Activated CD4-positive, CD25-positive, alpha-beta regulatory T cell (primary cell): ENCODE results near the gene CEP95.

Experiments
- DNase-seq, 4 experiments: peaks; one replicate each; lab custom pipeline; 2025; lab: John Stamatoyannopoulos, UW

CEP95 gene

DNA sequence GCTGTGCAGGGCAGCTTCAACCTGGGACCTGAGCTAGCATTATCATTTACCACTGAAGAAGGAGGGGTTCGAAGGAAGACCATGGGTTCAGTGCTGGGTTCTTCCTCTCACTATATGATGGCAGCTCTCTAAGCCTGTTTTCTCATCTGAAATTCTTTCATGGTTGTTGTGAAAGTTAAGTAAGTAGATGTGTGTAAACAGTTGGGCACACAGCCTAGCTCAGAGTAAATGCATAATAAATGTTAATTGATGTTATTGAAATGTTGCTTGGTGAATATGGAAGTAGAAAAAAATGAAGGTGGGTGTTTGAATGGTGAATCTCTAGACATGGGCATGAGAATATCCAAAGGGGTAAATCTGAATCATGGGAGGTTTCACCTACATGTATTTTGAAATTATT is 9.1 kb downstream of the CEP95 start:
- no peak for DNase-seq

DNA sequence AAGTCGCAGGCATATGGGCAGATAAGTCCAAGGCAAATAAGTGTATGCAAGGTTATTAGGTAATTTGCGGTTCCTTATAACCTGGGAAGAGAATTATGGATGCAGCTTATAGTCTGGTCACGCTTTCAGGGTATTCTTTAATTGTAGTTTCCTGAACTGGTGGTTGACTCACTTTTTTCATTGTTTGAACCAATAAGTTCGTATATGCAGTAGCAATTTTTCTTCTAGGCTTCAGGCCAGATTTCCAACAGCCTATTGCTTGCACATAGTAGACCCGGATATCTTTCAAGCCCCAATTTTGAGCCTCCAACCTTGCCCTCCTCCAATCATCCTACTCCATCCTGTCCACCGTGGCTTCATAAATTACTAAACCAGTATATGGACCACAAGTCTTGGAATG is 12.8 kb downstream of the CEP95 start:
- DNase-seq = no peak

DNA sequence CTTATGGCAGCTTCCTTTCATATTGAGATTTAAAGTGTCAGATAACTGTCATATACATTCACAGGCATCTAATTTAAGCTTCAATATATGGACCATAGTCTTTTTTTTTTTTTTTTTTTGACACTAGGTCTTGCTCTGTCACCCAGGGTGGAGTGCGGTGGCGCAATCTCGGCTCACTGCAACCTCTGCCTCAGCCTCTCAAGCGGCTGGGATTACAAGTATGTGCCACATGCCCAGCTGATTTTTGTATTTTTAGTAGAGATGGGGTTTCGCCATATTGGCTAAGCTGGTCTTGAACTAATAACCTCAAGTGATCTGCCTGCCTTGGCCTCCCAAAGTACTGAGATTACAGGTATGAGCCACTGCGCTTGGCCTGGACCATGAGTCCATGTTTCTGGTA is 13.6 kb downstream of the CEP95 start:
- DNase-seq = no peak

DNA sequence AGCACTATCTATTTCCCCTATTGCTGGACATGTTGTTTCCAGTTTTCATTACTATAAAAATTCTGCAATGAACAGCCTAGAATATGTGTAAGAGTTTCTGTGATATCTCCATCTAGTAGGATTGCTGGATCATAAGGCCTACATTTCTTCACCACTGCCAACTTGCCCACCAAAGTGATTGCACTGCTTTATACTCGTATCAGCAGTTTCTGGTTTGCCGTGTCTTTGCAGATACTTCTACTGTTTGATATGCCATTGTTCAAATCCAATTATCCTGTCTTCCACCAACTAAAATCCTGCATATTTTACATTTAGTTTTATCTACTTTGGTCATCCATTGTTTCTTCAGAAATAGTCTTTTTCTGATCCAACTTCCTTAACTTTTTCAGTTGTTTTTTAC is 21.1 kb downstream of the CEP95 start:
- no peak for DNase-seq

DNA sequence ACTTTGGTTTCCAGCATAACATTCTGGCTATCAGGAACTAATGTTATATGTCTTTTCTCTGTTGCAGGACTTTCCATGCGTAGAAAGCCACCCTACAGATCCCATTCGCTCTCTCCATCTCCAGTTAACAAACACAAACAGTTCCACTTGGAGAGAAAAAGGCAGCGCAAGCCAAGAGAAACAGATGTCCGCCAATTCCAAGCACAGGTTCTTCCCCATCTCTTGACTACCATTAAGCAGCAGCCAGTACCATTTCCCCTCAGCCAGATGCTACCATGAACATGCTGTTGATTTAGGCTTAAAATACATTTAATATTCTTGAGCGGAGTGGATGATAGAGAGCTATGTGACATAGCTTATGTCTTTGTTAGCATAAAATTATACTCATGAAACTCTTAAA is 22.4 kb downstream of the CEP95 start:
- no peak for DNase-seq

DNA sequence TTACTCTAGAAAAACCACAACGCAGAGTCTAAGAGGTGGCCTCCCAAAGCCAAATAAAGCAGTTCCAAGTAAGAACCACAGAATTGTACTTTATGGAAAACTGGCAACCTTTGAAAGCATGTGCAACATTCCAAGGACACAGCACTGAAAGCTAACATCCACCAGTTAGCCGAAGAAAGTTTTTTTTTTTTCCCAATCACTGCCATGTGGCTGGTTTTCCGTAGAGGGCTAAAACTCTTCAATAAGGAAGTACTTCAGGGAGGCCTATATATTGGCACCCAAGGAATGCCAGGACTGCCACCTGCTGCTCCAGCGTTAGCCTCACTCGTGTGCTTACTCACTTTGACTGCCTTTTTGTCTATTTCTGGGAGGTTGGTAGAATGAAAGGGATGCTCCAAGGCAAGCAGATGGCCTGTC is 25.2 kb downstream of the CEP95 start:
- no peak for DNase-seq

DNA sequence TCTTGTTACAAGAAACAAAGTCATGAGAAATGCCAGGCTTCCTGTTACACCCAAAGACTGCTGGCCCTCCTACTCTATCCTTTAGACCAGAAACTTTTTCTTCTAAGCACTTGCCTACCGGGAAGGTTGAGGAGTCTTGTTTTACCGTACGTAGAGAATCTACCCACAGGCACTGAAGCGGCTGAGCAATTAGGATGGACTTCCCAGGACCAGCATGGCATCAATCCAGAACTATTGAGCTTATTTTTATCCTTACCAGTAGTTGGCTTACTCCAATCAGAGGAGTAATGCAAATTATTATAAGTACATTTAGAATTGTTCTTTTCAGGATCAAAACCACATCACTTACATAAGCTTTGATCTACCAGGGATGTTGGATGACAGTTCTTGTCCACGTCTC is 25.6 kb downstream of the CEP95 start:
- DNase-seq = no peak

DNA sequence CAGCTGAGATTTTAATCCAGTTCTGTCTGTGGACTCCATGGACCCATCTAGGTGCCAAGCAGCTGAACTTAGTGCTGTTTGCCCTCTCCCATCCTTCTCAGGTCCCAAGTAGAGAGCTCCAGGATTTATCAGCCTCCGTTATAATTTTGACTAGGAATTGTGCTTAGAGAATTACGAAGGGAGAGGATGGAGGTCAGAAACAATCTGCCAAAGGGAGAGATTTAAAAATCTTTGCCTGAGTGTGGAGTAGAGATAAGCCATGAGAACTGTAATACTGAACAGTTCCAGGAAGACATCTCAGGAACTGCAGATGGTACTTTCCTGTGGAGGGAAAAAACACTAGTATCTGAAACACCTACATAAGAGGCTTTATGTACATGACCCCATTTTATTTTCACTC is 27.0 kb downstream of the CEP95 start:
- no peak for DNase-seq

DNA sequence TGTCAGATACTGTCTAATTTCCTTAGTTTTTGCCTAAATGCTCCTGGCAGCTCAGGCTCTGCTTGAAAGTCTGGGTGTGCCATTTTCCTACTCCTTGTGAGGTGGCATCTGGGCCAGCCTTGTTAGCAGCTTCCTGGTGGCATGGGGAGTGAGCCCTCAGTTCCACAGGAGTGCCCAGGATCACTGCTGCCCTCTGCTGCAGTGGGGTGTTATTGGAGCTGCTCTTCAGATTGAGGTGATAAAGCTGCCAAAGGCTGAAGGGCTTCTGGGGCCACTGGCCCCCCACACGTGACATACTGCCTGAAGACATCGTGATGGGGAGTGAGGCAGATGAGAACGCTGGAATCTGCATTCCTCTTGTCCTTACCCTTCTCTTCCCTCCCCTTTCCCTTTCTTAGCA is 27.4 kb downstream of the CEP95 start:
- DNase-seq = no peak

DNA sequence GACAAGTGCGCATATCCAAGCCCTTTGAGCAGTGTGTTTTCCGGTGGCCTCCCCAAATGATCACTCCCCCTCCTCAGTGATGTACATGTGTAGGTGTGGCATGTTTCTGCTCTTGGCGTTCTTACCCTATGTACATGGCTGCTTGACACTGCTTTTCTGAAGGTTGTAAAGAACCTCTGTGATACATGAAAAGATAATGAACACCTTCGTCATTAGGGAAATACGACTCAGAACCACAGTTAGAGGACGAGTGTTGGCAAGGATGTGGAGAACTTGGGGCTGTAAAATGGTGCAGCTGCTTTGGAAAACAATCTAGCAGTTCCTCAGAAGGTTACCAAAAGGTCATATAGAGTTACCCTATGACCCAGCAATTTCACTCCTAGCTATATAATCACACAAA is 28.6 kb downstream of the CEP95 start:
- no peak for DNase-seq

DNA sequence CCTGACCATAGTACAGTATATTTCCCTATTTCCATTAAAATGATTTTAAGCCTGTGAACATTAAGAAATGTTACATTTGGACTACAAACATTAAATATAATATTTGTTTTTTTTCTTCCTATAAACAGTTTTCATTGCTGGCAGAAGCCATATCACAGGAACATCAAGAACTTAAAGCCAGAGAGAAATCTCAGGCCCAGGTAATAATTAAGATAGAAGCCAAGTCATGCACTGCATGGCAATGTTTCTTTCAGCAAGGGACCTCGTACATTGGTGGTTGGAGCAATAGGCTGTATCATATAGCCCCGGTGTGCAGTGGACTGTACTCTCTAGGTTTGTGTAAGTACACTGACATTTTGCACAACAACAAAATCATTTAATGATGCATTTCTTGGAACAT is 30.1 kb downstream of the CEP95 start:
- DNase-seq = no peak

DNA sequence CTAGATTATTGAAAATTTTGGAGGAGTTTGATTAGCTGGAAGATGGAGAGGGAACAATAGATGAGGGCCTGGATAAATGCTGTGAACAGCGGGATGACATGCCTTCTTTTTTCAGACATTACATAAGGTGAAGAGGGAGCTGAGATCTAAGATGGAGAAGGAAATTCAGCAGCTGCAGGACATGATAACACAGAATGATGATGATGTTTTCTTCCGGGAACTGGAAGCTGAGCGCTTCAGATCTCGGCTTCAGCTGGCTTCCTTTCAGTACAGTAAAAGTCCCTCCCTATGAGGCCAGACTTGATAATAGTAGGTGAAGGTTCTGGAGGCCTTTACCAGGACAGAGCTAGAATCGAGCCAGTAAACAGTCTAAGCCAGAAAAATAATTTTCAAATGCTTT is 30.7 kb downstream of the CEP95 start:
- DNase-seq = no peak

DNA sequence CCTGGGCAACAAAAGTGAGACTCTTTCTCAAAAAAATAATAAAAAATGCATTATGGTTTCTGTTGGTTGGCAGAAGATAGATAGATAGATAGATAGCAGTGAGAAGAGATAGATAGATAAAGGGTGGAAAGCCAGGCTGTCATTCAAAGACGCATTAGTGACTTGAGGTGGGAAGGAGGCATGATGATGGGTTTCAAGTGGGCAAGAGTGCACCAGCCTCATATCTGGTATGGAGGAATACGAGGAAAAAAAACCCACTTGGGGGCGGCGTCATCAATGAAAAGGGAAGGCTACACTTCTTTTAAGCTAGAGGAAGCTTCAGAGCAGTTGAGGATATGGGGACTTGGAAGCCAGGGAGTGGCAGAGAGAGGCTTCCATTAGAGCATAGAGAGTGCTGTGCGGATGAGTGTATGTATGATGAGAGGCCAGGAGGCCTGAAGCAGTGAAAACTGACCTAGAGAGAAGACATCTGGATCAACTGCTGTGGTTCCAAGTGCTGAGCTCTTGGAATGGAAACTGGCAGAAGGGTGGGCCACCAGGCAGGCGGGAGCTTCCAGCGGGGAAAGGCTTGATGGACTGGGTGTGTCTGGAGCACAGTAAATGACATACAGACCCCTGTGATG is 31.8 kb downstream of the CEP95 start:
- DNase-seq = no peak

DNA sequence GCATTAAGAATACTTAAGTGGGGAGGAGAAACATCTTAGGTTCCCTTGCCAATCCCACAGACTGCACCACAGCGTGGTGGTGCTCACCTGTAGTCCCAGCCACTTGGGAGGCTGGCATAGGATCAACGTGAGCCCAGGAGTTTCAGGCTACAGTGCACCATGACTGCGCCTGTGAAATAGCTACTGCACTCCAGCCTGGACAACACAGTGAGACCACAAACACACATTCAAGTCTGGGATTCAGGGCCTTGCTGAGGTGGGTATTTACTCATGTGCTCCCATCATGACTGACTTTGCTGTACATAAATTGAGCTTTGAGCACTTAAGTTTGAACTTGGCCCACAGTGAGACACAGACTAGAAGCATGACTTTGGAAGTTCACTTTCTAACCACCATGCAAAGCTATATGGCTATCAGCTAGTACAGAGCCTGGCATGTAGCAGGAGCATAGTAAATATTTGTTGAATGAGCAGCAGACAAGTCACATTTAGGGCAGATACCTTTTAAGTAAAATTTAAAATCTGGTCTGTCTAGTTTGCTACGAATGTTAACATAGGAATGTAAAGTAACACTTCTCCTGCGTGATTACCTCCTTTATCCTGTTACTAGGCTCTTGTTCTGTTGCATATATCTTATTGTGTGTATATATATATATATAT is 33.5 kb downstream of the CEP95 start:
- no peak for DNase-seq

DNA sequence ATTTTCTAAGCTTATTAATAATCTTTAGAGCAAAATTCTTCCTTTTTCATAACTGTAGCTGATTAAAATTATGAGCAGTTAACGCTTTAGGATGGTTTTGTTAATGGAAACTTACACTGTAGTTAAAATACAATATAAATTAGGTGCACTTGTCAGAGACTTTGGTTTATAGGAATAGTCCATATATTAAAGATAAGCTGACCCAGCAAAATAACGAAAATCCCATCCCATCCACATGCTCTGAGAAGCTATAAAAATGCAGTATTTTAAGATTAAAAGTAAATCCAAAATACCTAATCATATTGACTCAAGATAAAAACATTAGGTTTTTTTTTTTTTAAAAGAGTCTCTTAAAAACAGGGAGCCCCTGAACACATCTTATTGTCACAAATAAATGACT is 38.0 kb downstream of the CEP95 start:
- no peak for DNase-seq

DNA sequence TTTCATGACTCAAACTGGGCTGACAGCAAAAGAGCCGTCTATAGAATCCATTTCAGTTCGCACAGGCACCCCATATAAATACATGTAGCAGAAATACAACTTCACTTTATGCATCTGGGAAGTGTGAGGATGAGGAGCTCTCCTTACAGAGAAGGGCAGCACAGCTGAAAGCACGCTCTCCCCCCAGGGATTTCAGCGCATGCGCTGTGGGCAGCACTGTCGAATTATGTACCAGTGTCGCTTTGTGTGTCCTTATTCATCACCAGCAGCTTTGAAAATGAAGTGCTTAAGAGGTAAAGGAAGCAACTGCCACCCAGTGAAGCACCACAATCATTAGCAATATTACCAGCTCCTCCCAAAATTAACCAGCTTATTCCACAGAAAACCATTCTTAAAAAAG is 39.9 kb downstream of the CEP95 start:
- DNase-seq = no peak

DNA sequence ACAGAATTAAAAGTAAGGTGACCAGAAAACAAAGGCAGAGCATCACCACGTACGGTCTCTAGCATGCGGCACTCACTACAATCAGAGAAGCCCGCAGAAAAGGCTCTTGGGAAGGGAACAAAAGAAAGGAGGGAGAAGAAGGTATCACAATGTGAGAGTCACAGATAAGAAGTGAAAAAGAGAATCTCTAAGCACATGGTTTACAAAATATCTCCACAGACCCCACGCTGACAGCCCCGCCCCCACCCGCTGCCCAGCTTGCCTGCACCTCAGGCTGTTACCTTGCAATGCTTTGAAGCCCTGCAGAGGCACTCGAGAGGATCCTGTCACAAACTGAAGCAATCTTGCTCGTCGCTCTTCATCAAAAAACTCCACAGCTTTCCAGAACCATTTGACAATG is 40.5 kb downstream of the CEP95 start:
- no peak for DNase-seq

DNA sequence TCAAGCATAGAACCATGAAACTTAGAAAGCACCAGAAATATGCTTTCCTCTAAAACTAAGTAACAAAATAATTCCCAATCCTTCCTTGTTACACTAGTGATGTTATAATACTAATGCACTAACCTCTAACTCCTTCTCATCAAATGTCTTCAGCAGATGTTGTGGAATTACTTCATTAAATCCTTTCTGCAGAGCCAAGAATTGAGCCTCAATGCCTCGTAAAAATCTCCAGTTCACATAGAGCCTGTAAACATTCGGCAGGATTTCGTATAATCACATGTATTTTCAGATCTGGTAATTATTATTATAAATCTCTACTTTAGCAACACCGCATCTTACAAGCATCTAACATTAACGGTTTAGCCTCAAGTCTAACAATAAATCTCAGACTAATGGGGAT is 44.7 kb downstream of the CEP95 start:
- no peak for DNase-seq

DNA sequence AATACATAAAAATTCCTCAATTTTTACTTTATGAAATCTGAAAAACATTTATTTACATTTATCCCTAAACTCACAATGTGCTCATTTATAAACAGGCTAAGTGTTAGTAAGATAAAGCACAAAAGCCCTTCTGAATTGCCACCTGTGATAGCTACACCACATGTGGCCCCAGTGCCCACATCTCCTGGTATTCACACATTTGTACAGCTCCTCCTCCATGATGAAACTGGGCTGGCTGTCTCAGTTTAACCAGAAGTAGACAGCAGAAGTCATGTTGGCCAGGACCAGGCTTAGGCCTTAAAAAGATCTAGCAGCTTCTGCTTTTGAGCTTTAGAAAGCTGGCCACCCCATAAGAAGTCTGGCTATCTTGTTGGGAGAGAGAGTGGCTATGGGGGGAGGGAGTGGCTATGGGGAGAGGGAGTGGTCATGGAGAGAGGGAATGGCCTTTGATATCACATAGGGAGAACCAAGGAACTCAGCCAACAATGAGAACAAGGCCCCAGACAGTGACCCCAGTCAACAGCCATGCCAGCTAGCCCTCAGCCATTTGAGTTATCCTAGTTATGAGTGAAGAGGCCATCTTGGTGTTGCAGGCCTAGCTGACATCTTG is 47.4 kb downstream of the CEP95 start:
- no peak for DNase-seq

DNA sequence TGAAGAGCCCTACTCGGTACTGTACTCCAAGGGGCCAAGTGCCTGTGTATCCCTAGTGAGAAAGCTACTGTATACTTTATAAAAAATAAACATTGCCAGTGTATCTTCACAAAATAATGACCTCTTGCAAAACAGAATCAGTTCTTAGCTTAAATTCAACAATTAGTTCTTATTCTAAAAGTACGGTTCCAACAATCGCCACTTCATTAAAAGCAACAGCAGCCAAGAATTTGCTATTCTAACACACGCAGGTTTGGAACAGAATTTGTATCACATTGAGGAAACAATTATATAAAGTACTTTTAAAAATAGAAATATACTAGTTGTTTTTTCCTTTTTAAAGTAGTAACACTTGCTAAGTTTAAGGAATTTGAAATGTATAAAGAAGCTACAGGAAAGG is 48.5 kb downstream of the CEP95 start:
- no peak for DNase-seq

DNA sequence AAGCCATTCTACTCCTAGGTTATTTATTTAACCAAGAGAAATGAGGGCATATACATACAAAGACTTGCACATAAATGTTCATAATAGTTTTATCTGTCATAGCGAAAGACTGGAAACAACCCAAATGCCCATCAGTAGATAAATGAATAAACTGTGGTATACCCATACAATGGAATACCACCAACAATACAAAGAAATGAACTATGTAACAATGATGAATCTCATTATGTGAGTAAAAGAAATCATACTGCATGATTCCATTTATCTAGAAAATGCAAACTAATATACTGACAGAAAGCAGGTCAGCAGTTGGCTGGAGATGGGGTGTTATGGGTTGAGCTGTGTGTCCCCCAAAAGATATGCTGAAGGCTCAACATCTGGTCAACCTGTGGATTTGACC is 57.3 kb downstream of the CEP95 start:
- DNase-seq = no peak

DNA sequence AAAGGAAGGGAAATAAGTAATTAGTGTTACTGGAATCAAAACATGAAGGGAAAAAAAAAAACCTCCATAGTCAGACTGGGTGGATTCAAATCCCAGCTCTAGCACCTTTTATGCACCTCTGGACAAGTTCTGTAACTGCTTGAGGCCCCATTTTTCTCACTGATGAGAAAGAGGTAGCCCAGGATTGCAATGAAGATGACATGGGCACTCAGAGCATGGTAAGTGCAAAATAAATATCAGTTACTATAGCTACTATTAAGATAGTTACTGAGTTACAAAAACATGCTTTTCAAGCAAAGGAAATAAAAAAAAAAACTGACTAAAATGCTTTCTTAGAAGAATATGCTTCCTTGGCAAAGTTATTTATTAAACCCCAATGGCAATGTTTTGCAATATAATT is 58.8 kb downstream of the CEP95 start:
- no peak for DNase-seq

DNA sequence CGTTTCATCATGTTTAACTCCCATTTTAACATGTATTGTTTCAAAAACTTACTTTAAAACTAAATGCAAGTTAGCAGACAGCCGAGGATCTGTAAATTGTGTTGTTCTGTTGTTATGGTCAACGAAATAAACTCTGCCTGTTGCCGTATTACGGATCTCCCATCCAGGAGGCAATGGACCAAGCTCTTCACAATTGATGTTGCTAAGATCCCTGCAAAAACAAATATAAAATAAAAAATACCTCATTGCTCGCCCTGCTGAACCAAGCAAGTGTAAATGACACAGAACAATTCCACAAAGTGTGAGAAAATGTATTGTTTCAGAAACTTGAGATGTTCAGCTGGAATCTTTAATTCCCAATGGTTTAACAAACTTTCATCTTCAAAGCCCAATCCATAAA is 65.0 kb downstream of the CEP95 start:
- no peak for DNase-seq

DNA sequence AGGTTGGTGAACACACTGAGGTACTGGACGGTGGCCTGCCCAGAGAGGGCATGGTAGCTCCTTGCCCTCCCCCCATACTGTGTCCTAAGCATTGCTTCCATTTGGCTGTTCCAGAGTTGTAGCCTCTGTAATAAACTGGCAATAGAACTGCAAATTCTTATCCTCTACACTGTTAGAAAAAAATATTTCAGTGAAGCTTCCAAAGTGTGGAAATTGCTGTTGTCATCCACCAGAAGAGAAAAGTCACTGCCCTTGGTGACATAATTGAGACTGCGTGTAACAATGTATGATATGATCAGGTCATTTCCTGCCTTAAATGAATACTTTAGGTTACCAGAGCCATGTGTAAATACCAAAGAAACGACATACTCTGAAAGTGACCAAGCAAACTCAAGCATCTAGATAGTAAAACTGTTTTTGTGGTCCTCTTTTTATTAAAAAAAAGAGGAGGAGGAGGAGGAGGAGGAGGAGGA is 65.9 kb downstream of the CEP95 start:
- no peak for DNase-seq
